ENCODE measurements around the gene KISS1R.
A peak's percentile ranks its signal among the peaks of the same experiment; 100 is the strongest.

KISS1R gene

GRCh38 chr19:925087-925525 lies 8.0 kb downstream of the KISS1R start:
- no peak for DNase-seq

GRCh38 chr19:925526-926322 lies 8.6 kb downstream of the KISS1R start, which contains the start of gene ARID3A:
ARID3A (plus strand) TSS chr19:926035; CDS start chr19:929529, 3,494 bp downstream.
- peak; percentile 76 for DNase-seq

- DNase-seq = no peak
Measured at GRCh38 chr19:926323-926588, 9.1 kb downstream of the KISS1R start.

GRCh38 chr19:926589-927350 lies 9.6 kb downstream of the KISS1R start:
- no peak for DNase-seq

- DNase-seq = no peak
Measured at GRCh38 chr19:927351-927779, 10.2 kb downstream of the KISS1R start.

- DNase-seq = no peak
Measured at GRCh38 chr19:927780-928401, 10.8 kb downstream of the KISS1R start.

GRCh38 chr19:928471-929202 lies 11.5 kb downstream of the KISS1R start:
- DNase-seq = no peak

GRCh38 chr19:929203-929890 lies 12.2 kb downstream of the KISS1R start:
- no peak for DNase-seq

- DNase-seq = no peak
Measured at GRCh38 chr19:929891-930258, 12.7 kb downstream of the KISS1R start.

- DNase-seq = no peak
Measured at GRCh38 chr19:931860-932647, 14.9 kb downstream of the KISS1R start.

GRCh38 chr19:932648-933552 lies 15.8 kb downstream of the KISS1R start:
- peak; percentile 37 for DNase-seq

- DNase-seq = no peak
Measured at GRCh38 chr19:933553-933882, 16.4 kb downstream of the KISS1R start.

GRCh38 chr19:934197-934840 lies 17.2 kb downstream of the KISS1R start:
- no peak for DNase-seq

- no peak for DNase-seq
Measured at GRCh38 chr19:934865-935479, 17.8 kb downstream of the KISS1R start.

GRCh38 chr19:936175-936546 lies 19.0 kb downstream of the KISS1R start:
- DNase-seq = no peak

- DNase-seq = peak; percentile 48
Measured at GRCh38 chr19:937259-937694, 20.1 kb downstream of the KISS1R start.

GRCh38 chr19:938233-938923 lies 21.2 kb downstream of the KISS1R start:
- DNase-seq = no peak

- DNase-seq = no peak
Measured at GRCh38 chr19:939439-939838, 22.3 kb downstream of the KISS1R start.

GRCh38 chr19:939922-940321 lies 22.8 kb downstream of the KISS1R start:
- no peak for DNase-seq
